K562 (cell line): Measurements from ENCODE around the gene MXI1. TPM values are rescaled to one million over a fixed set of nuclear protein-coding genes. Genes with fewer than 3 reads are reported as not detected.
A peak's percentile ranks its signal among the peaks of the same experiment; 100 is the strongest.

Experiments used
- ATAC-seq: fragments of 200-7000 bp; cut with Tn5 transposase; 3 replicates; pipeline ENCODE4 v1.9.1; 2020; ENCODE audit warnings: moderate library complexity
- BruUV-seq: library from RNA; stranded (reverse); fragments of 400-500 nt; replicated peaks from 2 replicates; lab custom pipeline; 2021; lab: Mats Ljungman, UMichigan
- CTCF ChIA-PET: fragments of 300-600 bp; formaldehyde crosslinking; extraction: SDS; loops from one replicate; lab custom pipeline; 2021; ENCODE audit warnings: low intra/inter-chr PET ratio; lab: Yijun Ruan, JAX
- POLR2A ChIA-PET: fragments of 300-600, 350-650 bp; sonication (Branson Sonifier 250); formaldehyde crosslinking; extraction: SDS; loops from one replicate; lab custom pipeline; 2021; ENCODE audit warnings: antibody characterized with exemption, inconsistent platforms; lab: Yijun Ruan, JAX
- DNase-seq, 4 experiments: peaks; one replicate each; pipeline versions ENCODE4 v3.0.0 to v3.0.0-alpha.2; 2011 to 2018; ENCODE audit warnings: low spot score in 3 of 4, mixed read lengths in 3 of 4; ENCODE audit errors: extremely low read depth in 1 of 4
- FAIRE-seq: peaks from 2 replicates; lab custom pipeline; 2011; peaks lifted over from hg19 to GRCh38; lab: Jason Lieb, UNC
- H2AFZ ChIP-seq: 2 replicates; pipeline ENCODE4 v1.6.0; 2011; ENCODE audit warnings: low read depth, low read length, control low read depth, inconsistent platforms
- H3K27ac ChIP-seq: fragments of 200-600 bp; 3 replicates; pipeline ENCODE4 v1.8.0; 2011; ENCODE audit warnings: low read depth, mild to moderate bottlenecking, control low read depth, inconsistent platforms, low read length, moderate library complexity, mixed read lengths; ENCODE audit errors: extremely low read depth
- H3K27me3 ChIP-seq, 2 experiments: fragments of 300-600 bp in 1 of 2; 2 replicates in 1 of 2; 3 replicates in 1 of 2; pipeline versions ENCODE4 v1.6.0 to v1.8.0; 2011; ENCODE audit warnings: inconsistent platforms in 2 of 2, low read length in 2 of 2, mild to moderate bottlenecking in 1 of 2, mixed read lengths in 1 of 2, moderate library complexity in 1 of 2; ENCODE audit not compliant: control insufficient read depth in 2 of 2, insufficient read depth in 2 of 2
- H3K36me3 ChIP-seq: fragments of 300-600 bp; 3 replicates; pipeline ENCODE4 v1.8.0; 2011; ENCODE audit warnings: mild to moderate bottlenecking, low read length, inconsistent platforms; ENCODE audit not compliant: control insufficient read depth, insufficient read depth
- H3K4me1 ChIP-seq, 2 experiments: fragments of 200-600 bp in 1 of 2; replicated peaks in 1 of 2; 2 replicates in 1 of 2; 3 replicates in 1 of 2; pipeline versions ENCODE4 v1.5.1 to v1.8.0; 2011; ENCODE audit warnings: inconsistent platforms in 2 of 2, low read length in 2 of 2, mild to moderate bottlenecking in 1 of 2, mixed read lengths in 1 of 2, moderate library complexity in 1 of 2; ENCODE audit not compliant: control insufficient read depth in 2 of 2, insufficient read depth in 2 of 2
- H3K4me2 ChIP-seq: 2 replicates; pipeline ENCODE4 v1.6.1; 2011; ENCODE audit warnings: low read length, control low read depth, inconsistent platforms, mixed read lengths; ENCODE audit not compliant: insufficient read depth
- H3K4me3 ChIP-seq: fragments of 200-600 bp; sonication (generic), shearing (Covaris generic); 2 replicates; pipeline ENCODE4 v1.5.1; 2016; ENCODE audit warnings: control low read depth, inconsistent platforms
- H3K79me2 ChIP-seq: fragments of 200-600 bp; 3 replicates; pipeline ENCODE4 v1.8.0; 2011; ENCODE audit warnings: low read length, inconsistent platforms; ENCODE audit not compliant: control insufficient read depth, insufficient read depth
- H3K9ac ChIP-seq, 2 experiments: 2 replicates each; pipeline versions ENCODE4 v1.6.0 to v1.6.1; 2011; ENCODE audit warnings: low read depth in 2 of 2, low read length in 2 of 2, control low read depth in 1 of 2, inconsistent platforms in 1 of 2, mild to moderate bottlenecking in 1 of 2, mixed read lengths in 1 of 2; ENCODE audit not compliant: insufficient read depth in 1 of 2
- H3K9me1 ChIP-seq: one replicate; pipeline ENCODE4 v1.6.0; 2011; ENCODE audit warnings: inconsistent platforms, mild to moderate bottlenecking, low read length, moderate library complexity; ENCODE audit not compliant: control insufficient read depth, insufficient read depth
- H3K9me3 ChIP-seq: replicated peaks from 2 replicates; pipeline ENCODE4 v1.5.1; 2011; ENCODE audit warnings: low read depth, low read length, inconsistent platforms; ENCODE audit not compliant: control insufficient read depth, insufficient read depth
- H4K20me1 ChIP-seq: replicated peaks from 2 replicates; pipeline ENCODE4 v1.6.1; 2011; ENCODE audit warnings: low read length, inconsistent platforms, mixed read lengths; ENCODE audit not compliant: control insufficient read depth, insufficient read depth
- CREB3 ChIP-seq: fragments of 450-650 bp; conservative IDR thresholded peaks from 2 replicates; pipeline ENCODE4 v1.6.1; 2016; ENCODE audit warnings: missing genetic modification characterization, low read depth, mild to moderate bottlenecking, missing compliant biosample characterization, moderate library complexity
- EGR1 ChIP-seq: fragments of 450-650 bp; conservative IDR thresholded peaks from 2 replicates; pipeline ENCODE4 v1.6.1; 2017; ENCODE audit warnings: mild to moderate bottlenecking
- JUND ChIP-seq, 2 experiments: IDR thresholded peaks; 2 replicates in 1 of 2; 3 replicates in 1 of 2; pipeline ENCODE4 v1.6.1; 2011; ENCODE audit warnings: borderline replicate concordance in 2 of 2, low read depth in 2 of 2, low read length in 2 of 2, improper control_type of control experiment in 1 of 2, missing biosample characterization in 1 of 2, missing genetic modification characterization in 1 of 2, missing genetic modification reagents in 1 of 2
- MEIS2 ChIP-seq: fragments of 450-650 bp; IDR thresholded peaks from 2 replicates; pipeline ENCODE4 v1.6.1; 2014; ENCODE audit warnings: mild to moderate bottlenecking; ENCODE audit not compliant: partially characterized antibody
- RB1 ChIP-seq: fragments of 450-650 bp; IDR thresholded peaks from 2 replicates; pipeline ENCODE4 v1.6.1; 2017; ENCODE audit warnings: low read depth, mild to moderate bottlenecking
- ZNF316 ChIP-seq: fragments of 450-650 bp; IDR thresholded peaks from 2 replicates; pipeline ENCODE4 v1.6.1; 2016
- WGBS: fragments of 100-300 bp; shearing (Covaris generic); methylation state at CpG from one replicate; pipeline ENCODE4 v1.1.6; 2016; ENCODE audit warnings: low coverage, mixed read lengths; ENCODE audit not compliant: insufficient coverage; ENCODE audit errors: missing lambda C conversion rate; 5-methylcytosine and 5-hydroxymethylcytosine counted together
- in situ Hi-C: fragments of 300-500 bp; cut with MboI; formaldehyde crosslinking; loops from 4 replicates; pipeline ENCODE4 v1.15.0; 2018; ENCODE audit warnings: inconsistent platforms, mixed read lengths
- intact Hi-C: fragments of 100-400 bp; cut with micrococcal nuclease; formaldehyde crosslinking; loops from 2 replicates; pipeline ENCODE4 v1.14.2; 2022
- polyA plus RNA-seq, 8 experiments: library from polyadenylated mRNA; depleted of rRNA in 4 of 8; stranded (reverse) in 5 of 8; unstranded in 3 of 8; fragments of >200 nt; fragmentation: Nextera tagmentation in 2 of 8; fragmentation: Illumina TruSeq in 1 of 8; extraction: Ambion mirVana in 2 of 8; extraction: Trizol in 1 of 8; gene quantifications; 2 replicates each; pipeline versions ENCODE4 v1.2.1 to v1.2.3, GENCODE V29; 2011 to 2014; ENCODE audit warnings: inconsistent platforms in 1 of 8, missing spikeins in 1 of 8
- total RNA-seq, 7 experiments: library from RNA; depleted of rRNA in 6 of 7; stranded (reverse); fragments of >200 nt in 6 of 7; fragmentation: Illumina TruSeq in 2 of 7; extraction: Trizol in 2 of 7; gene quantifications; 2 replicates each; pipeline versions ENCODE4 v1.2.1 to v1.2.3, GENCODE V29; 2011 to 2021; ENCODE audit warnings: low replicate concordance in 1 of 7
- TF ChIP-seq, protein P1 (sequence below), 2 experiments: fragments of 450-650 bp in 1 of 2; sonication (generic) in 1 of 2; formaldehyde crosslinking in 1 of 2; IDR thresholded peaks in 1 of 2; conservative IDR thresholded peaks in 1 of 2; 2 replicates each; pipeline versions ENCODE4 v1.6.1 to v1.8.1; 2016 to 2023; ENCODE audit warnings: mild to moderate bottlenecking in 2 of 2, moderate library complexity in 2 of 2, inconsistent platforms in 1 of 2, missing genetic modification reagents in 1 of 2
- TF ChIP-seq, protein P2 (sequence below): fragments of 450-650 bp; IDR thresholded peaks from 2 replicates; pipeline ENCODE4 v1.6.1; 2016

Gene MXI1
- total and polyA plus RNA-seq, 9 of the 15 experiments (the other 6 are each of a cell fraction or from before 2014, with no cell fraction given): 9.1 to 23.7 (median 14.8) TPM

DNA sequence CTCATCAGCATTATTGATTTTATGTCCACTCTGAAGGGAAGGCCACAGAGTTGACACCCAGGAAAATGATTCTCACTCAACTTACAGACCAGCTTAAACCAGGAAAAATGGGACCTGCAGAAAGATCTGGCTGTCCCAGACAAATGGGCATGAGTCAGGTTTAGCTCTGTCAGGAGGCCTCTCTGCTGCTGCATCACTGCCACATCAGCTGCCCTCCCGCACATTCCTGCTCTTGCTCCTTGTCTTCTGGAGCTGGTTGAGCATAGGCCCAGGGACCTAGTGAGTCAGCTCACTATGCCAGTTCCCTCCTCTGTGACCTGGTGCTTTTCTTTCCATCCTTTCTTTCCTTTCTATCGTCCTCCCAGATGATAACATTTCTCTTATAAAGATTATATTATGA lies 116.1 kb downstream of the MXI1 start:
- WGBS: 5% methylated on average over 2 of the region's 2 CpGs
- peak; percentile 18; the same call in 1 of the 2 replicates for TF ChIP-seq ZNF316
- TF ChIP-seq CREB3 (tag): no peak
- TF ChIP-seq, all 486 proteins: peak for 1
- Histone ChIP-seq H3K27ac (no peak overlapping the region), H3K4me2 (no peak overlapping the region), H3K9ac (no peak overlapping the region), H3K27me3 (peaks cover 3 to 10% of the 10 kb centered on the region in 2 experiments; a peak in 1 of 5 replicates), H4K20me1 (no peaks in the 10 kb centered on the region), H3K4me1 (no peaks in the 10 kb centered on the region; a peak in 1 of 5 replicates), H3K9me1 (no peaks in the 10 kb centered on the region), H3K36me3 (no peaks in the 10 kb centered on the region), H3K79me2 (no peaks in the 10 kb centered on the region), H3K4me3 (no peak overlapping the region), H2AFZ (no peak overlapping the region), H3K9me3 (no peaks in the 10 kb centered on the region; the same call in 1 of the 2 replicates)
- CTCF ChIA-PET: no interaction called here
- FAIRE-seq (no peak), ATAC-seq (no peak), DNase-seq (no peak)
- POLR2A ChIA-PET: interaction anchor here (0.7 kb wide), 1 partner anchor 366 kb away, joined by 3 read pairs; no protein-coding TSS in a partner anchor
- no TSS peak for BruUV-seq
- intact Hi-C loops: no loop called here
- in situ Hi-C loops: loop anchor here (10.0 kb wide), 1 partner anchor 1851 kb away; no protein-coding TSS in a partner anchor

- H2AFZ ChIP-seq: no peak overlapping the region
- ChIA-PET CTCF (no interaction called here), POLR2A (interaction anchor here (0.7 kb wide), 1 partner anchor 367 kb away, joined by 3 read pairs; no protein-coding TSS in a partner anchor)
- no peaks in the 10 kb centered on the region for H3K36me3 ChIP-seq
- in situ Hi-C loops (loop anchor here (10.0 kb wide), 1 partner anchor 1850 kb away; no protein-coding TSS in a partner anchor), intact Hi-C loops (no loop called here)
- no peak overlapping the region for H3K9ac ChIP-seq
- no peaks in the 10 kb centered on the region for H3K9me1 ChIP-seq
- no peak for FAIRE-seq
- H3K27me3 ChIP-seq: peaks cover 3 to 10% of the 10 kb centered on the region in 2 experiments; a peak in 1 of 5 replicates
- H3K4me2 ChIP-seq: no peak overlapping the region
- H3K27ac ChIP-seq: no peak overlapping the region
- H3K9me3 ChIP-seq: no peaks in the 10 kb centered on the region; the same call in 1 of the 2 replicates
- no peaks in the 10 kb centered on the region for H4K20me1 ChIP-seq
- DNase-seq: peak in 2 of 4 experiments; percentile 16 to 17
- H3K79me2 ChIP-seq: no peaks in the 10 kb centered on the region
- peak; percentile 17 for TF ChIP-seq MEIS2
- TF ChIP-seq, protein P1, sequence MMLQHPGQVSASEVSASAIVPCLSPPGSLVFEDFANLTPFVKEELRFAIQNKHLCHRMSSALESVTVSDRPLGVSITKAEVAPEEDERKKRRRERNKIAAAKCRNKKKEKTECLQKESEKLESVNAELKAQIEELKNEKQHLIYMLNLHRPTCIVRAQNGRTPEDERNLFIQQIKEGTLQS (IDR thresholded peaks at IDR 0.05): peak; percentile 34
- TF ChIP-seq, protein P1 (CRISPR knock-in tag; conservative IDR thresholded peaks at IDR 0.05): no peak
- TF ChIP-seq EGR1: 0 out of 2 replicates have a peak, but pooled peaks have one; percentile 12
- TF ChIP-seq, protein P2, sequence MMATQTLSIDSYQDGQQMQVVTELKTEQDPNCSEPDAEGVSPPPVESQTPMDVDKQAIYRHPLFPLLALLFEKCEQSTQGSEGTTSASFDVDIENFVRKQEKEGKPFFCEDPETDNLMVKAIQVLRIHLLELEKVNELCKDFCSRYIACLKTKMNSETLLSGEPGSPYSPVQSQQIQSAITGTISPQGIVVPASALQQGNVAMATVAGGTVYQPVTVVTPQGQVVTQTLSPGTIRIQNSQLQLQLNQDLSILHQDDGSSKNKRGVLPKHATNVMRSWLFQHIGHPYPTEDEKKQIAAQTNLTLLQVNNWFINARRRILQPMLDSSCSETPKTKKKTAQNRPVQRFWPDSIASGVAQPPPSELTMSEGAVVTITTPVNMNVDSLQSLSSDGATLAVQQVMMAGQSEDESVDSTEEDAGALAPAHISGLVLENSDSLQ: 0 out of 2 replicates have a peak, but pooled peaks have one; percentile 18
- TF ChIP-seq RB1: no peak
- peak; percentile 52; the same call in 1 of the 2 replicates for TF ChIP-seq JUND (IDR thresholded peaks at IDR 0.05; ENCODE audit: borderline replicate concordance, low read depth, low read length)
- TF ChIP-seq JUND (tag; IDR thresholded peaks at IDR 0.05; ENCODE audit: borderline replicate concordance, low read depth, low read length): peak; percentile 10; the same call in 1 of the 3 replicates
- TF ChIP-seq, all 486 proteins: peak for 5
- Histone ChIP-seq H3K4me1 (no peaks in the 10 kb centered on the region; a peak in 1 of 5 replicates), H3K4me3 (no peak overlapping the region)
- WGBS: 6% methylated on average over 5 of the region's 5 CpGs
- ATAC-seq: no peak
- no TSS peak for BruUV-seq
Observed at GRCh38 chr10:110324201-110324804, 116.9 kb downstream of the MXI1 start.
